Colonic mucosa (tissue), 4 donors: ENCODE measurements around the gene CCNY. TPM values are rescaled to one million over a fixed set of nuclear protein-coding genes. Genes with fewer than 3 reads are reported as not detected.

ENCODE experiments used
- DNase-seq: peaks from one replicate; pipeline ENCODE4 v3.0.0-alpha.2; 2020
- H3K27ac ChIP-seq: fragments of 200-600 bp; one replicate; pipeline ENCODE4 v1.8.0; 2021
- H3K27me3 ChIP-seq: fragments of 200-600 bp; one replicate; pipeline ENCODE4 v1.8.0; 2021
- H3K36me3 ChIP-seq: fragments of 200-600 bp; one replicate; pipeline ENCODE4 v1.8.0; 2021
- H3K4me1 ChIP-seq: fragments of 200-600 bp; one replicate; pipeline ENCODE4 v1.8.0; 2021; ENCODE audit warnings: mild to moderate bottlenecking
- H3K4me3 ChIP-seq: fragments of 200-600 bp; one replicate; pipeline ENCODE4 v1.8.0; 2021
- H3K9ac ChIP-seq, 2 donors: one replicate each; pipeline ENCODE4 v1.7.0; 2013; ENCODE audit warnings: control low read depth in 2 of 2, low read depth in 2 of 2, low read length in 2 of 2
- H3K9me3 ChIP-seq: fragments of 200-600 bp; one replicate; pipeline ENCODE4 v1.8.0; 2021
- intact Hi-C: fragments of 100-400 bp; cut with DNase I; formaldehyde crosslinking; loops from one replicate; pipeline ENCODE4 v1.14.1; 2022
- total RNA-seq, 2 donors: library from RNA; stranded (reverse); fragmentation: NEBNext Ultra II Directional in 1 of 2; extraction: Animal tissue kit (Norgen Biotek cat#: 25700) in 1 of 2; gene quantifications; one replicate each; pipeline ENCODE4 v1.2.1, GENCODE V29; 2021
- TF ChIP-seq, protein P1 (sequence below): fragments of 200-600 bp; IDR thresholded peaks from one replicate; pipeline ENCODE4 v1.8.0; 2022; ENCODE audit warnings: antibody characterized with exemption, mild to moderate bottlenecking
- donor health status: healthy.
- donor health status: DM: no; HTN: no; CAD: no.
- donor health status: DM: no; HTN: no; CAD: no.

CCNY gene
- total RNA-seq, 2 donors from 2014 or later = 43.5 to 68.6 TPM

DNA sequence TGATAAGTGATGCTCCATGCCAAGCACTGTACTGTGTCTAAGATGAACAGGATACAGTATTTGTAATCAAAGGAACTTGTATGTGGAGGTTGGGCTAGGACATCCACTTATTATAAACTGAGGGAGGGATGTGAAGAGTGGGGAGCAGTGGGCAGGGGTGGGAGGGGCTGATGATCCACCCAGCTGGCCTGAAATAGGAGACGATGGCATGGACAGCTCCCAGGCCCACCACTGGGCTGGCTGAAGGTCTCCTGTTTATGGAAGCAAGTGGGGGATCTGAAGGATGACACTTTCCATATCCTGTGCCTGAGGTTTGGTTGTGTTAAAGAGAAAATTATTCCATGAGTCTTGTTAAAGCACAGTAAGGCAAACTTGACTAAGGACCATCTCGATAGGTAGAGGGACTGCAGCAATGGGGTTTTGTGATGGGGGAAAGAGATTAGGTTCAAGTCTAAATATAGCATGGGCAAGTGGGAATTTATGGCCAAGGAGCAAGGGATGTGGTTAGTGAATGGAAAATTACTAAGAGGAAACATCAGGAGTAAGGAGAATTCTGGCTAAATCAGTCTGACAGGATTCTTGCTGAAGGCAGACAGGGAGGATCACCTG is 124.6 kb downstream of the CCNY start:
- H3K4me1 ChIP-seq = peaks cover 6% of the 10 kb centered on the region
- no peak overlapping the region for H3K9ac ChIP-seq
- H3K4me3 ChIP-seq = no peak overlapping the region
- no peaks in the 10 kb centered on the region for H3K36me3 ChIP-seq
- H3K27ac ChIP-seq = no peak overlapping the region
- no peaks in the 10 kb centered on the region for H3K9me3 ChIP-seq
- no peaks in the 10 kb centered on the region for H3K27me3 ChIP-seq
- TF ChIP-seq, protein P1, sequence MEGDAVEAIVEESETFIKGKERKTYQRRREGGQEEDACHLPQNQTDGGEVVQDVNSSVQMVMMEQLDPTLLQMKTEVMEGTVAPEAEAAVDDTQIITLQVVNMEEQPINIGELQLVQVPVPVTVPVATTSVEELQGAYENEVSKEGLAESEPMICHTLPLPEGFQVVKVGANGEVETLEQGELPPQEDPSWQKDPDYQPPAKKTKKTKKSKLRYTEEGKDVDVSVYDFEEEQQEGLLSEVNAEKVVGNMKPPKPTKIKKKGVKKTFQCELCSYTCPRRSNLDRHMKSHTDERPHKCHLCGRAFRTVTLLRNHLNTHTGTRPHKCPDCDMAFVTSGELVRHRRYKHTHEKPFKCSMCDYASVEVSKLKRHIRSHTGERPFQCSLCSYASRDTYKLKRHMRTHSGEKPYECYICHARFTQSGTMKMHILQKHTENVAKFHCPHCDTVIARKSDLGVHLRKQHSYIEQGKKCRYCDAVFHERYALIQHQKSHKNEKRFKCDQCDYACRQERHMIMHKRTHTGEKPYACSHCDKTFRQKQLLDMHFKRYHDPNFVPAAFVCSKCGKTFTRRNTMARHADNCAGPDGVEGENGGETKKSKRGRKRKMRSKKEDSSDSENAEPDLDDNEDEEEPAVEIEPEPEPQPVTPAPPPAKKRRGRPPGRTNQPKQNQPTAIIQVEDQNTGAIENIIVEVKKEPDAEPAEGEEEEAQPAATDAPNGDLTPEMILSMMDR = no peak
- intact Hi-C loops = no loop called here
- DNase-seq = no peak

DNA sequence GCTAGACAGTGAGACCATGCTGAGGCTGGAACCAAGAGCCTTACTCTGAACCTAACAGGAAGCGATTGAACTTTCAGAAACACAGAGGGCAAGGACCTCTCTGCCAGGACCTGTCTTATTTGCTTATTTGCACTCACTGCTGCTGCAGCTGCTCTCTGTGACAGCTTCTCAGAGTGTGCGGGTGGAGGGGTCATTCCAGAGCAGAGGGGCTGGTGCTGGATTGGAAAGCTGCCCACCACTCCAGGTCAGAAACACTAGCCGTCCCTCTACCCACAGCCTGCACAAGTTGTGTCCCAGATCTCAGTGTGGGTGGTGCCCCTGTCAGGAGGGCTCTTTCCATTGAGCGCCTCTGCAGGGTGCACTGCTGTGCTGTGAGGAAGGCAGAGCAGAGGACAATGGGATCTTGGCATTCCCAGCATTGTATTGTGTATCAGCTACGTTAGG is 126.2 kb downstream of the CCNY start:
- TF ChIP-seq, protein P1 = no peak
- Histone ChIP-seq H3K27ac (no peak overlapping the region), H3K36me3 (no peaks in the 10 kb centered on the region), H3K27me3 (no peaks in the 10 kb centered on the region), H3K9me3 (no peaks in the 10 kb centered on the region), H3K9ac (no peak overlapping the region), H3K4me3 (no peak overlapping the region), H3K4me1 (peaks cover 6% of the 10 kb centered on the region)
- DNase-seq = no peak
- intact Hi-C loops = no loop called here

DNA sequence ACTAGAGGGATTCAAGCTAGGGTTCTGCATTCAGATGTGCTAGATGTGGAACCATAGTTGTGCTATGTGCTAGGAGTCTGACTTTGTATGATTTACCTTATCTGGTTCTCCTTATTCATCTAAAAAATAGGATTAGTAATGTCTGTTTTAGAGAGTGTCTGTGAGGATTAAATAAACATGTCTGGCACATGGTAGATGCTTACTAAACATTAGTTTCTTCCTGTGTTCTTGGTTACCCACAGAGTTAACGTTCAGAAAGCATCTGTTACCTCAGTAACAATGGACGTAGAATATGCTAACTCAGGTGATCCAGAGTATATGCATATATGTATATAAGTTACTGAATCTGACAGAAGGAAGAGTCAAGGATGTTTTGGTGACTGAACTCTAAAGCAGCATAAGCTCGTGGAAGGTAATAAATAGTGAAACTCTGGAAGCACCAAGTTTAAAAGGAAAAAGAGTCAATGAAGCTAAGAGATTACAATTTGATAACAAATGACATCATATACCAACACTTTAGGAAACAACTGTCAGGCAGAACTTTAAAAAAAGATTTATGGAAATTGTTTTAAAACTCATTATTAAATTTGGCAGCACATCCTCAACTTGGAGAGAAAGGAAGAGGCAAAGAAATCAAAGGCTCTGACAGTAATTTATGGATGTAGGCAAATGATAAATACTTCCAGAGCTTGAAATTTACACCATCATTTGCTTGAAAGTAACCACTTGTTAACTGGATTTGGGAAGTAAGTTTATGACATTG is 127.0 kb downstream of the CCNY start:
- no peak for DNase-seq
- no peaks in the 10 kb centered on the region for H3K9me3 ChIP-seq
- no peak overlapping the region for H3K9ac ChIP-seq
- peaks cover 6% of the 10 kb centered on the region for H3K4me1 ChIP-seq
- H3K27ac ChIP-seq = no peak overlapping the region
- no peaks in the 10 kb centered on the region for H3K27me3 ChIP-seq
- H3K36me3 ChIP-seq = no peaks in the 10 kb centered on the region
- intact Hi-C loops = no loop called here
- TF ChIP-seq, protein P1 = no peak
- H3K4me3 ChIP-seq = no peak overlapping the region

DNA sequence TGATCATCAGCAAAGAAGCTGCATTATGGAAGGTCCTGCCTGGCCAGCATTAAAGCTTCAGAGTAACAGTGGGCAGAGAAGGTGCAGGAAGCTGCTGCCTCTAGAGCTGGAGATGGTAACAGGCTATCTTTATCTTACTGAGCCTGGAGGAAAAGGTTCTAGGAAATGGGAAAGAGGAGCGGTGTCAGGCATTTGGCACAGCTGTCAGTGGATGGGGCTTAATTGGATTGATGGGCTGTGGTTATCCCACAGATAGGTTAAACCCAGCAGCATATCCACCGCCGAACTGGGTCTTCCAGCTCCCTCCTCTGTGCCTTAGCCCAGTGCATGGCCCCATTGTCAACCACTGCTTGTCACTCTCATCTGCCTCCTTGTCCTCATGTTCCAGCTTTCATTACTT is 127.6 kb downstream of the CCNY start:
- intact Hi-C loops = no loop called here
- H3K9ac ChIP-seq = no peak overlapping the region
- no peaks in the 10 kb centered on the region for H3K27me3 ChIP-seq
- peaks cover 3% of the 10 kb centered on the region for H3K4me1 ChIP-seq
- H3K4me3 ChIP-seq = no peak overlapping the region
- DNase-seq = no peak
- TF ChIP-seq, protein P1 = no peak
- no peak overlapping the region for H3K27ac ChIP-seq
- no peaks in the 10 kb centered on the region for H3K36me3 ChIP-seq
- H3K9me3 ChIP-seq = no peaks in the 10 kb centered on the region

DNA sequence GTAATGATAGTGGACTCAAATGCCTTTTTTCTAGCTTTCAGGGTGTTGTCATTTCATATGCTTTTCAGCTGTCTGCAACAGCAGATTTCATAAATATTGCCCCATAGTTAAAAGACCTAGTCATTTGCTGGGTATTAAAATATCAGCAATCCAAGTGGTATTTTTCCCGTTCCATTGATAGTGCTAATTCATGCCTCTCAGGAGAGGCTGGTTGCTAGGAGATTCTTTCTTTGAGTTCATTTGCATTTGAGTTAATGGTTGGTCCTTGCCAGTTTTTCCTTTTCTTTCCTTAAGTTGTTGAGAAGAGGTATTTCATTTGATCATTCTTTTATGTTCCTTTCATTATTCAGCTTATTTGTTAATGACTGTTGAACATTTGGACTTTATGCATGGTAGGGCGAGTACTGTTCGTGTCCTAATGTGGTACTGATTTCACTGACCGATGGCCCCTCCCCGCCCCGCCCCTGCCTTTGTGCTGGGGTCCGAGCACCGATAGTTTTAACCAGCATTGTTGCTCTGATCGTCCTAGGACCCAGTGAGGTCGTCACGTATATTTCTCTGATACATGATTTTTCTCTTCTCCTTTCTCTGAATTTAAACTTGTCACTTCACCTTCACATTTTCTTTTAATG is 128.6 kb downstream of the CCNY start:
- TF ChIP-seq, protein P1 = no peak
- Histone ChIP-seq H3K27me3 (no peaks in the 10 kb centered on the region), H3K4me1 (no peaks in the 10 kb centered on the region), H3K27ac (no peak overlapping the region), H3K9me3 (no peaks in the 10 kb centered on the region), H3K36me3 (no peaks in the 10 kb centered on the region), H3K9ac (no peak overlapping the region), H3K4me3 (no peak overlapping the region)
- no peak for DNase-seq
- intact Hi-C loops = no loop called here
